Activated naive CD8-positive, alpha-beta T cell treated with anti-CD3 and anti-CD28 coated beads for 36 hours (primary cell): Measurements from ENCODE around the gene FRYL. TPM values are rescaled to one million over a fixed set of nuclear protein-coding genes. Genes with fewer than 3 reads are reported as not detected.
"Not testable (repeated sequence)": the region's sequence is repeated elsewhere in the genome, so short reads cannot be mapped to it uniquely, and the experiment has no call there.

Experiments used
- DNase-seq: peaks from one replicate; pipeline ENCODE4 v3.0.0; 2021
- H3K27ac Mint-ChIP-seq: one replicate; pipeline ENCODE4 v1.8.0; 2022; ENCODE audit warnings: mild to moderate bottlenecking, moderate library complexity, mixed read lengths
- H3K27me3 Mint-ChIP-seq: one replicate; pipeline ENCODE4 v1.8.0; 2022; ENCODE audit warnings: mild to moderate bottlenecking, mixed read lengths
- H3K36me3 Mint-ChIP-seq: one replicate; pipeline ENCODE4 v1.8.0; 2021; ENCODE audit warnings: mild to moderate bottlenecking, mixed read lengths
- H3K4me1 Mint-ChIP-seq: one replicate; pipeline ENCODE4 v1.8.0; 2021; ENCODE audit warnings: mixed read lengths
- H3K4me3 Mint-ChIP-seq: one replicate; pipeline ENCODE4 v1.8.0; 2022; ENCODE audit warnings: mild to moderate bottlenecking, moderate library complexity, mixed read lengths
- H3K9me3 Mint-ChIP-seq: one replicate; pipeline ENCODE4 v1.8.0; 2022; ENCODE audit warnings: mixed read lengths
- total RNA-seq, 2 experiments: library from RNA; stranded (reverse); gene quantifications; one replicate each; pipeline ENCODE4 v1.2.3, GENCODE V29; 2021

FRYL gene
- 10 to 100 TPM; 54.0 to 63.8 TPM for total RNA-seq

DNA sequence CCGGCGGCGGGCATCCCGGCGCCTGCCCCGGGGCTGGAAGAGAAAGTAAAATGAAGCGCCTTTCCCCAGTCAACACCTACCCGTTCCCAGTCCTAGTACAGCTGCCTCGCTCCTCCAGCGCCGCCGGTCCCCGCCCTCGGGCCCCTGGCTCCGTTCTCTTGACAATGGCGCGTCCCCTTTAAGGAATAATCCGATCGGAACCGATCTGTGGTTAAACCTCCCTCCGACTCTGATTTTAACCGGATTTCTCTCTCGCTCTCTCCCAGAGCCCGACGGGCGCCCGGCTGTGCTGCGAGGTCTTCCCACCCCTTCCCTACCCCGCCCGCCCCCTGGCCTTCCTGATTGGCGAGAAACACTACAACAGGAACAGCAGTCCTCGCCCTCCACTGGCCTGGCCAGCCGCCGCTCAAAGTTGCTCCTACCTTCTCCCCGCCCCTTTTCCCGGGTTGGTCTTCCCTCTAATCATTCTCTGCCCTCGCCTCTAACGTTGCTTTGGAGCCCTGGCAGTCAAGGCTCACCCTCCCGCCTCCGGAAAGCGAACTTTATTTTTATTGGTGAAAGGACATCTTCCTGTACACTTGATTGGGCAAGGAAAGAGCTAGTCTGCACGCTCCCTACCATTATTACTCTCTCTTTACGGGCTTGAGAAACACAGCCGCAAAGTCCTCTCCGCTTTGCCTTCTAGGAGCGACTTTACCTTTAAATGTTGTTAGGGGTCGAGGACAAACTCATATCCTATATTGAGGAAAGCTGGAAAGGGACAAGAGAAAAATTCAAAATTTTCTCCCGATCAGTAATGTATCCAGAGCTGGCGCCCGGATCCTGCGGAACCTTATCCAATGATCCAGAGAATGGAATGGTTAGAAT lies at the start of gene FRYL:
Gene FRYL, minus strand, starts transcription at position 282 of the 867 bp plus-strand sequence. CDS start 145,869 bp downstream, outside the sequence.
- Mint-ChIP-seq H3K27ac (peak within 1 kb of the TSS; percentile 95), H3K4me3 (peak within 1 kb of the TSS; percentile 95), H3K27me3 (no peaks in the 10 kb centered on the region), H3K36me3 (peaks cover 5% of the 10 kb centered on the region), H3K9me3 (no peaks in the 10 kb centered on the region), H3K4me1 (peaks cover 40% of the 10 kb centered on the region)
- DNase-seq = peak; percentile 97

DNA sequence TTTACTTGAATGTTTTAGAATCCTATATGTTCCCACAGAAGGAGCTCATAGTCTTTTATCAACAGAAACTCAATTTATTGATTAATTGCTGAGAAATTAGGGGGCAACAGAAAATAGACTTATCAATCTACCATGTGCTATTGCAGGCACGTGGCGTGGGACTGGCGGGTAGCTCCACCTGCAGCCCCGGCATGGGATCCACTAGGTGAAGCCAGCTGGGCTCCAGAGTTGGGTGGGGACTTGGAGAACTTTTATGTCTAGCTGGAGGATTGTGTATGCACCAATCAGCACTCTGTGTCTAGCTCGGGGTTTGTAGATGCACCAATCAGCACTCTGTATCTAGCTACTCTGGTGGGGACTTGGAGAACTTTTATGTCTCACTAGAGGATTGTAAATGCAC lies 47.5 kb upstream of the FRYL start:
- peaks cover 7% of the 10 kb centered on the region for H3K27me3 Mint-ChIP-seq
- H3K4me1 Mint-ChIP-seq = peaks cover 7% of the 10 kb centered on the region
- H3K4me3 Mint-ChIP-seq = no peak overlapping the region
- peaks cover 3% of the 10 kb centered on the region for H3K9me3 Mint-ChIP-seq
- H3K36me3 Mint-ChIP-seq = peaks cover 7% of the 10 kb centered on the region
- no peak for DNase-seq
- no peak overlapping the region for H3K27ac Mint-ChIP-seq

DNA sequence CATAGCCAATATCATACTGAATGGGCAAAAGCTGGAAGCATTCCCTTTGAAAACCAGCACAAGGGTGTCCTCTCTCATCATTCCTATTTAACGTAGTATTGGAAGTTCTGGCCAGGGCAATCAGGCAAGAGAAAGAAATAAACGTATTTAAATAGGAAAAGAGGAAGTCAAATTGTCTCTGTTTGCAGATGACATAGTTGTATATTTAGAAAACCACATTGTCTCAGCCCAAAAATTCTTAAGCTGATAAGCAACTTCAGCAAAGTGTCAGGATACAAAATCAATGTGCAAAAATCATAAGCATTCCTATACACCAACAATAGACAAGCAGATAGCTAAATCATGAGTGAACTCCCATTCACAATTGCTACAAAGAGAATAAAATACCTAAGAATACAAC lies 41.4 kb upstream of the FRYL start:
- H3K4me1 Mint-ChIP-seq, H3K4me3 Mint-ChIP-seq, DNase-seq, H3K9me3 Mint-ChIP-seq, H3K36me3 Mint-ChIP-seq, H3K27ac Mint-ChIP-seq, H3K27me3 Mint-ChIP-seq: not testable (repeated sequence)

DNA sequence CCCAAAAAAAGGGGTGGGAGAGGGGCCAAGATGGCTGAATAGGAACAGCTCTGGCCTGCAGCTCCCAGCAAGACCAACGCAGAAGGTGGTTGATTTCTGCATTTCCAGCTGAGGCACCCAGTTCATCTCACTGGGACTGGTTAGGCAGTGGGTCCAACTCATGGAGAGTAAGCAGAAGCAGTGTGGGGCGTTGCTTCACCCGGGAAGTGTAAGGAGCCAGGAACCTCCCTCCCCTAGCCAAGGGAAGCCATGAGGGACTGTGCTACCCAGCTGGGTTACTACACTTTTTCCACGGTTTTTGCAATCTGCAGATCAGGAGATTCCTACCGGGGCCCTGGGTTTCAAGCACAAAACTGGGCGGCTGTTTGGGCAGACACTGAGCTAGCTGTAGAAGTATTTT lies 36.9 kb upstream of the FRYL start:
- DNase-seq = no peak
- no peaks in the 10 kb centered on the region for H3K36me3 Mint-ChIP-seq
- H3K27me3 Mint-ChIP-seq = no peaks in the 10 kb centered on the region
- peaks cover 10% of the 10 kb centered on the region for H3K4me1 Mint-ChIP-seq
- H3K27ac Mint-ChIP-seq = no peak overlapping the region
- H3K4me3 Mint-ChIP-seq = no peak overlapping the region
- H3K9me3 Mint-ChIP-seq = no peaks in the 10 kb centered on the region

DNA sequence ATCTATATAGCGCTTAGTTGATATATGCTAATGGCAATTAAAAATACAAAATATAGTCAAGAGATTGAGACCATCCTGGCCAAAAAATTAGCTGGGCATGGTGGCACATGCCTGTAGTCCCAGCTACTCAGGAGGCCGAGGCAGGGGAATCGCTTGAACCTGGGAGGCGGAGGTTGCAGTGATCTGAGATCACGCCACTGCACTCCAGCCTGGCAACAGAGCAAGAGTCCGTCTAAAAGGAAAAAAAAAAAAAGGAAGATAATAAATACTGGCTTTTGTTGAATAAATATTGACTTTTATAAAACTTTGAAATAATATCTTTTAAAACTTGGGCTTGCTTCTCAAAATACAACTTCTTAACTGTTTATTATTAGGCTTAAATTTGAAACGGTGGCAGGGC lies 36.2 kb upstream of the FRYL start:
- H3K4me3 Mint-ChIP-seq, DNase-seq, H3K27ac Mint-ChIP-seq, H3K27me3 Mint-ChIP-seq, H3K9me3 Mint-ChIP-seq, H3K36me3 Mint-ChIP-seq: not testable (repeated sequence)
- H3K4me1 Mint-ChIP-seq = peaks cover 10% of the 10 kb centered on the region

DNA sequence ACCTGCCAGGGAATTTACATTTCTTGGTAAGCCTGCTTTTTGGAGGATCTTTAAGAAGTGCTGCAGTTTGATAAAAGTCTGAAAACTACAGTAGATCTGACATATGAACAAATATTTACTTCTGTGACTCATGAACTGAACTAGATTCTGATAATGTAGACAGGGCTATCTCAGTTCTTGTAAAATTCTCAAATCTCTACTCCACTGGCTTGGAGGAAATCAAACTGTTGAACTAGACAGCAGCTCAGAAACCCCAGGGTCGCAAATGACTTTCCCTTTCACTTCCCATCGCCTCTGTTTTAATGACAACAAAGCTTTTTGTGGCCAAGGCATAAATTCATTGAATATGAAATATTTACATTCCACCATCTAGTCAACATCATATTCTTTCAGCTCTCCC lies 35.4 kb upstream of the FRYL start:
- Mint-ChIP-seq H3K4me3 (no peak overlapping the region), H3K9me3 (no peaks in the 10 kb centered on the region), H3K36me3 (no peaks in the 10 kb centered on the region), H3K27ac (no peak overlapping the region), H3K27me3 (no peaks in the 10 kb centered on the region), H3K4me1 (peaks cover 10% of the 10 kb centered on the region)
- DNase-seq = no peak

DNA sequence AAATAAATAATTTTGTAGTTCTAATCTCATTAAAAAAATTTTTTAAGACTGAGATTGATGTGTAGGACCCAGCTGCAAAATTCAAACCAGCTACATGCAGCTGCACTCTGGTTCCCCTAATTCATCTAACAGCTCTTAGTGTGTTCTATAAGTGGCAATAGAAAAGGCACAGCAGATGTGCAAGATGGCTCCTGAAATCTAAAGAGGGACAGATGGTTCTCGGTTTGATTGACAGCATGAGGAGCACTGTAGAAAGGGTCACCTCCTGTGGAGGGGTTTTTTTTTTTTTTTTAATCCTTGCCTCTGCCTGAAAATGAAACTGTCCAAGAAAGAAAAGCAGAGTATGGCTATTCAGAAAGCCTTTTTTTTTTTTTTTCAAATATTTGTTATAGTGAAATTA lies 33.9 kb upstream of the FRYL start:
- Mint-ChIP-seq H3K4me1 (peaks cover 10% of the 10 kb centered on the region), H3K9me3 (no peaks in the 10 kb centered on the region), H3K27me3 (no peaks in the 10 kb centered on the region), H3K4me3 (no peak overlapping the region), H3K27ac (no peak overlapping the region), H3K36me3 (no peaks in the 10 kb centered on the region)
- no peak for DNase-seq

DNA sequence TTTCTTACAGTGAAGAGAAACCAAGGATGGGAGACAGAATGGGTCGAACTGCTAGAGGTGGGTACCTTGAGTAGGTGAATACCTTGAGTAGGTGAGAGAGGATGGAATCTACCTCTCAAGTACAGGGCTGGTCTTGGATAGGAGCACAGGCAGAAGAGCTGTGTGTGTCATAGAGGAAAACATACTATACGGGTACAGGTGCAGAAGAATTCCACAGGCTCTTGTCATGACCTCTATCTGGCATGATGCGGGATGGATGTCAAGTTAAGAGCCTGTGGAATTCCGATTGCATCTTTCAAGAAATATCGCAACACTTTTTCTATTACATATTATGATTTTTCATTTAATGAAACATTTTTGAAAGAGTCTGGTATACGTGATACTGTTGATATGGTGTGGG lies 32.8 kb upstream of the FRYL start:
- H3K36me3 Mint-ChIP-seq = no peaks in the 10 kb centered on the region
- H3K27ac Mint-ChIP-seq = no peak overlapping the region
- H3K27me3 Mint-ChIP-seq = no peaks in the 10 kb centered on the region
- H3K4me1 Mint-ChIP-seq = peaks cover 10% of the 10 kb centered on the region
- no peaks in the 10 kb centered on the region for H3K9me3 Mint-ChIP-seq
- H3K4me3 Mint-ChIP-seq = no peak overlapping the region
- DNase-seq = no peak

DNA sequence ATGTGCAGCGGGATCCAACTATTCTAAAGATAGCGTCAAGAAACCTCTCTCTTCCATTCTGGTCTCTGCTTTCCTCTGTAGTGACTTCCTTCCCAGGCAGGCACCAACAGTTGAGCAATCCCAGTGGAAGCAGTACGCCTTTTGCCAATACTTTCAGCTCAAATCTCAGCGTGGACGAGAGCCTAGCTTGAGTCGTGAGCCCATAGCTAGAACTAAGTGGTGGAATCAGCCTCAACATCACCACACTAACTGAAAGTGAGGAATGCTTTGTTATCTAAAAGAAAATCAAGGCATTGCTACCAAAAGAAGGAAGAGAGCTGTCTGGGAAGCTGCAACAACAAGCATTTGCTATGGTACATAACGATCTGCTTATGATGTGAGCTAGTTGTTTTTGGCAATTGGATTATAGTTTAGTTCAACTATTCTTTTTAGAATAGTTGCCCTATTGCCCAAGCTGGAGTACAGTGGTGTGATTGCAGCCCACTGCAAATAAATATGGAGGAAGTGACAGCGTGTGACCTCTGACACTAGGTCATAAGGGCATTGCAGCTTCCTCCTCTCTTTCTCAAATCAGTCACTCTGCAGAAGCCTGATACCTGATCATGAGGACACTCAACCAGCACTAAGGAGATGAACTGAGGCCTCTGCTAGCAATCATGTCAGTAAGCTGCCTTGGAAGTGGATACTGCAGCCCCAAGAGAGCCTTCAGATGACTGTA lies 24.7 kb upstream of the FRYL start:
- Mint-ChIP-seq H3K4me1 (peaks cover 3% of the 10 kb centered on the region), H3K27me3 (no peaks in the 10 kb centered on the region), H3K27ac (no peak overlapping the region), H3K36me3 (no peaks in the 10 kb centered on the region), H3K4me3 (no peak overlapping the region), H3K9me3 (no peaks in the 10 kb centered on the region)
- no peak for DNase-seq

DNA sequence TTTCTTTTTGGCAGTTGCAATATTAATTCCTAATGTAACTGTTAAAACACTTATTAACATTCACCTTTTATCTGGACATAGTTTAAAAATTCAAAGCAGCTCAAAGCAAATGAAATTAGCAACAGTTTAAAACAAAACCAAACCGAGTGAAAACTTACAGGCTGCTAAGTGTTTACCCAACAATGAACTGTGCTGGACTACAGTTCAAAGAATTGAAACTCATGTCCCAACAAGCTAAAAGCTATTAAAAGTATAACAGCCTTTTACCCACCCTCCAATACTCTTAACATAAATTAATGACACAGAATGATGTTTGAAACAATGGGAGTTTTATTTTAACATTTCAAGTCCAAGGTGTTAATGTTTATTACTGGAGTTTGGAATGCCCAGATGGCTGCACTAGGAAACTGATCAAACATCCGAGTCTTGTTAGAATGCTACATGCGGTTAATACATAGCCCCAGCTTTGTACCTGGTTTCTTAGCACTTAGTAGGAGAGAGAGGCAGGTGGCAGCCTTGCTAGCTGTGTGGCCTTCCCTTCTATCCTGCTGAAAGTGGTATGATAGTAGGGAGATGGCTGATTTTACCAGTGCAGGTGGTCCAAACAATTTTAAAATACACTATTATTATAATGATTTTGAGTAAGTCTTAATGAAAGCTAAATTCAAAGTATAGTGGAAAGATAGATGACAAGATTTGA lies 21.1 kb upstream of the FRYL start:
- Mint-ChIP-seq H3K4me3 (no peak overlapping the region), H3K4me1 (peaks cover 3% of the 10 kb centered on the region), H3K27ac (no peak overlapping the region), H3K27me3 (no peaks in the 10 kb centered on the region), H3K9me3 (no peaks in the 10 kb centered on the region), H3K36me3 (no peaks in the 10 kb centered on the region)
- no peak for DNase-seq

DNA sequence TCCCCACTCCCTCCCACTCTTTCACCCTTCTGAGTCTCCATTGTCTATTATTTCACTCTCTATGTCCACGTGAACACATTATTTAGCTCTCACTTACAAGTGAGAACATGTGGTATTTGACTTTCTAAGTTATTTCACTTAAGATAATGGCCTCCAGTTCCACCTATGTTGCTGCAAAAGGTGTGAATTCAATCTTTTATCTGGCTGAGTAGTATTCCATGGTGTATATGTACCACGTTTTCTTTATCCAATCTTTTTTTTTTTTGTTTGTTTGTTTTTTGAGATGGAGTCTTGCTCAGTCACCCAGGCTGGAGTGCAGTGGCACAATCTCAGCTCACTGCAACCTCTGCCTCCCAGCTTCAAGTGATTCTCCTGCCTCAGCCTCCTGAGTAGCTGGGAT lies 20.1 kb upstream of the FRYL start:
- H3K36me3 Mint-ChIP-seq, H3K27me3 Mint-ChIP-seq, H3K4me1 Mint-ChIP-seq, H3K9me3 Mint-ChIP-seq, H3K27ac Mint-ChIP-seq, DNase-seq, H3K4me3 Mint-ChIP-seq: not testable (repeated sequence)

DNA sequence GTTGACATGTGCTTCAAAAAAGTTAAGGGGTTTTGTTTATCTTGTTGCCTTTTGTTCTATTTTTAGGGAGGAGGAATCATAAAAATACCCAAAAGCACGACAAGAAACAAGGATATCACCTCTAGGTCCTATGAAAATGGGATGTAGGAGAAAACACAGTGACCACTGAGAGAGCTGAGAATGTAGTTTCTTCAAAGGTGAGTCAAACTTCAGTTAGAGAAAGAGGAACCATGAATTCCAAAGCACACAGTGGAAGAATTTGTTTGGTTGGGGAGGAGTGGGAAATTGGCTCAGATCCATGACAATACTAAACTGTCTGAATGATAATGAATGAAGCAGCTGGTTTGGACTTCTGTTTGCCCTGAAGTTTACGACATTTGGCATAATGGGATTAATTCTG lies 19.1 kb upstream of the FRYL start:
- Mint-ChIP-seq H3K27me3 (no peaks in the 10 kb centered on the region), H3K27ac (no peak overlapping the region), H3K9me3 (no peaks in the 10 kb centered on the region), H3K36me3 (no peaks in the 10 kb centered on the region), H3K4me3 (no peak overlapping the region), H3K4me1 (peaks cover 3% of the 10 kb centered on the region)
- no peak for DNase-seq

DNA sequence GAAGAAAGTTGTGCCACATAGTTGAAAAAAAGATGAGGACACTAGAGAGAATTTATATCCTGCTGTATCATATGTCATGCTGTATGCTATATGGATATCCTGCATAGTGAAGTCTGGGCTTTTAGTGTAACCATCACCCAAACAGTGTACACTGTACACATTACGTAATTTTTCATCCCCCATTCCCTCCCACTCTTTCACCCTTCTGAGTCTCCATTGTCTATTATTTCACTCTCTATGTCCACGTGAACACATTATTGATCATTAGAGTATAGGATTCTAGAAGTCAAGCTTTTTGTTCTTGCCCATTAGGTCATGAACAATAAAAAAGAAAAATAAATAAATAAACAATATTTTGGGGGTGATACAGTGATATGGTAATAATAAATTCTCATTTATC lies 18.0 kb upstream of the FRYL start:
- DNase-seq = no peak
- Mint-ChIP-seq H3K27me3 (no peaks in the 10 kb centered on the region), H3K4me1 (peaks cover 5% of the 10 kb centered on the region), H3K9me3 (no peaks in the 10 kb centered on the region), H3K27ac (no peak overlapping the region), H3K4me3 (no peak overlapping the region), H3K36me3 (no peaks in the 10 kb centered on the region)

DNA sequence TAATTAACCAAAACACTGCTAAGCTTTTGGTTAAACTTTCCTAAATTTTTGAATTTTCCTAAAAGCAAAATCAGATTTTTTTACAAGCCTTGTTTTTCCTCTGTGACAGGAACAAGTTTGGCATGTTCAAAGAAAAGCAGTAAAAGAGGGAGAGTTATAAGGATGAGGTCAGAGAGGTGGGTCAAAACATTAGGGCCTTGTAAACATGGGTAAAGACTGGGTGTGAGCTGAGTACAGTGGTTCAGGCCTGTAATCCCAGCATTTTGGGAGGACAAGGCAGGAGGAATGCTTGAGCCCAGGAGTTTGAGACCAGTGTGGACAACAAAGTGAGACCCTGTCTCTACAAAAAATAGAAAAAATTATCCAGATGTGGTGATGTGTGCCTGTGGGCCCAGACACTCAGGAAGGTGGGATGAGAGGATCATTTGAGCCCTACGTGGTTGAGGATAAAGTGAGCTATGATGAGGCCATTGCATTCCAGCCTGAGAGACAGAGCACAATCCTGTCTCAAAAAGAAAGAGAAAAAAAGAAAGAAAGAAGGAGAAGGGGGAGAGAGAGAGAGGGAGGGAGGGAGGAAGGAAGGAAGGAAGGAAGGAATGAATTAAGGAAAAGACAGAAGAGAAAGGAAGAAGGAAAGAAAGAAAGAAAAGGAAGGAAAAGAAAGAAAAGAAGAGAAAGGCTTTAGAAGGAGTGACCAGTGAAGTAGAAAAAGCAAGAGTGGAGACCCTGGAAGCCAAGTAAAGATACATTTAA lies 17.0 kb upstream of the FRYL start:
- H3K27me3 Mint-ChIP-seq = no peaks in the 10 kb centered on the region
- DNase-seq = no peak
- H3K4me1 Mint-ChIP-seq = peaks cover 13% of the 10 kb centered on the region
- no peaks in the 10 kb centered on the region for H3K36me3 Mint-ChIP-seq
- no peaks in the 10 kb centered on the region for H3K9me3 Mint-ChIP-seq
- H3K27ac Mint-ChIP-seq = no peak overlapping the region
- H3K4me3 Mint-ChIP-seq = no peak overlapping the region
